ENCODE data around the gene RSPH1.

RSPH1 gene

DNA sequence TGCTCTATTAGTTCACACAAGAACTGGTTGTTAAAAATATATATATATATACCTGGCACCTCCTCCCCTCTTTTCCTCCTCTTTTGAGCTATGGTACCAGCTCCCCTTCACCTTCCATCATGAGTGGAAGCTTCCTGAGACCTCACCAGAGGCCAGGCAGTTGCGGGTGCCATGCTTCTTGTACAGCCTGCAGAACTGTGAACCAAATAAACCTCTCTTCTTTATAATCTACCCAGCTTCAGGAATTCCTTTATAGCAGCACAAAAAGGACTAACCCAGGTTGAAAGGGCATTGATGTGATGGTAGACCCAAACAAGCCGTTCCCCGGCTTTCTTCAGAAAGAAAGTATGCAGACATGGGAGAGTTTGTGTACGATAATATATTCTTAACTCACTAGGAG is 14.9 kb downstream of the RSPH1 start:
- TF ChIP-seq, protein P1, sequence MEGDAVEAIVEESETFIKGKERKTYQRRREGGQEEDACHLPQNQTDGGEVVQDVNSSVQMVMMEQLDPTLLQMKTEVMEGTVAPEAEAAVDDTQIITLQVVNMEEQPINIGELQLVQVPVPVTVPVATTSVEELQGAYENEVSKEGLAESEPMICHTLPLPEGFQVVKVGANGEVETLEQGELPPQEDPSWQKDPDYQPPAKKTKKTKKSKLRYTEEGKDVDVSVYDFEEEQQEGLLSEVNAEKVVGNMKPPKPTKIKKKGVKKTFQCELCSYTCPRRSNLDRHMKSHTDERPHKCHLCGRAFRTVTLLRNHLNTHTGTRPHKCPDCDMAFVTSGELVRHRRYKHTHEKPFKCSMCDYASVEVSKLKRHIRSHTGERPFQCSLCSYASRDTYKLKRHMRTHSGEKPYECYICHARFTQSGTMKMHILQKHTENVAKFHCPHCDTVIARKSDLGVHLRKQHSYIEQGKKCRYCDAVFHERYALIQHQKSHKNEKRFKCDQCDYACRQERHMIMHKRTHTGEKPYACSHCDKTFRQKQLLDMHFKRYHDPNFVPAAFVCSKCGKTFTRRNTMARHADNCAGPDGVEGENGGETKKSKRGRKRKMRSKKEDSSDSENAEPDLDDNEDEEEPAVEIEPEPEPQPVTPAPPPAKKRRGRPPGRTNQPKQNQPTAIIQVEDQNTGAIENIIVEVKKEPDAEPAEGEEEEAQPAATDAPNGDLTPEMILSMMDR (IDR thresholded peaks at IDR 0.05; ENCODE audit: insufficient read depth, low read length, poor library complexity, severe bottlenecking), result no peak
- no peaks in the 10 kb centered on the region for H3K27me3 ChIP-seq (replicated peaks; ENCODE audit: control insufficient read depth, insufficient read depth, low read length)
- no peak overlapping the region for H3K4me3 ChIP-seq (replicated peaks; ENCODE audit: low read depth, low read length)
- no peak for DNase-seq (ENCODE audit: extremely low read depth, insufficient read length)
- no peaks in the 10 kb centered on the region for H3K36me3 ChIP-seq (ENCODE audit: control insufficient read depth, insufficient read depth, low read length)

DNA sequence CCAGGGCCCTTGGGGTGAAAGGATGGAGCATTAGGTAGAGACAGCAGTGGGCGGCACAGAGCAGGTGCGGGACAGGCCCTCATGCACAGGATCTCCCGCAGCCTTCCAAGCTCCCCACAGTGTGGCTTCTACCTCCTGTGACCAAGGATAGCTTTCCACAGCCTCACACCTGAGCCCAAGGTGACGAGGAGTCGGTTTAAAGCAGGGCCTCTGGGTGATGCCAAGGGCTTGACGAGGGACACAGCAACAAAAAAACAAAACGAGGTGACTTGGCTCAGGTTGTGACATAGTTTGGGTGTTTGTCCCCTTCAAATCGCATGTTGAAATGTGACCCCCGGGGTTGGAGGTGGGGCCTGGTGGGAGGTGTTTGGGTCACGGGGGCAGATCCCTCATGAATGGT is 15.3 kb downstream of the RSPH1 start:
- Histone ChIP-seq H3K27me3 (replicated peaks; ENCODE audit: control insufficient read depth, insufficient read depth, low read length) (no peaks in the 10 kb centered on the region), H3K4me3 (replicated peaks; ENCODE audit: low read depth, low read length) (no peak overlapping the region), H3K36me3 (ENCODE audit: control insufficient read depth, insufficient read depth, low read length) (no peaks in the 10 kb centered on the region)
- no peak for DNase-seq (ENCODE audit: extremely low read depth, insufficient read length)
- TF ChIP-seq, protein P1 (IDR thresholded peaks at IDR 0.05; ENCODE audit: insufficient read depth, low read length, poor library complexity, severe bottlenecking), result no peak

DNA sequence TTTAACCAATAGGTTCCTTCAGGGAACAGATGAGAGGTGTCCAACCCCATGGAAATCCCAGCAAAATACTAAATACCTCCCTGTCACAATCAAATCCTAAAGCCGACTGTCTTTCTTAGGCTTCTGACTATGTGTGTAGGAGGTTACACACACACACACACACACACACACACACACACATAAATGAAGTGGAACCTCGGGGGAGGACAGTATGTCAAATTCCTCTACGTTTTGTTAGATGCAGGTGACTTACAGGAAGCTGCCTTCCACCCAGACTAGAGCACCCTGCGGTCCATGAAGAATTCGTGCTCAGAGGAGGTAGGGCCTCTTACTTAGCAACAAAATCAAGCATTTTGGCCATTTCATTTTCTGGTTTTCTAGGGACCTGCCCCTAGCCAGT is 16.4 kb downstream of the RSPH1 start:
- H3K4me3 ChIP-seq (replicated peaks; ENCODE audit: low read depth, low read length), result no peak overlapping the region
- TF ChIP-seq, protein P1 (IDR thresholded peaks at IDR 0.05; ENCODE audit: insufficient read depth, low read length, poor library complexity, severe bottlenecking), result no peak
- no peaks in the 10 kb centered on the region for H3K27me3 ChIP-seq (replicated peaks; ENCODE audit: control insufficient read depth, insufficient read depth, low read length)
- DNase-seq (ENCODE audit: extremely low read depth, insufficient read length), result no peak
- H3K36me3 ChIP-seq (ENCODE audit: control insufficient read depth, insufficient read depth, low read length), result no peaks in the 10 kb centered on the region

DNA sequence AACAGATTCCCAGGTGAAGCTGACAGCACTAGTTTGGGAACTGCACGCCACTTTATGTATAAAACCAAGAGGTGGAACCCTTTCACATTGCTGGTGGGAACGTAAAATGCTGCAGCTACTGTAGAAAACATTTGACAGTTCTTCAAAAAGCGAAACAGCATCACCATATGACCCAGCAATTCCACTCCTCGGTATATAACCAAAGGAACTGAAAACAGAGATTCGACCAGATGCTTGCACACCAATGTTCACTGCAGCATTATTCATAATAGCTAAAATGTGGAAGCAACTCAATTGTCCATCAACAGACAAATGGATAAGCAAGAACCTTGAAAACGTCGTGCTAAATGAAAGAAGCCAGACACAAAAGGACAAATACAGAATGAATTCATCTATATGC is 17.5 kb downstream of the RSPH1 start:
- Histone ChIP-seq H3K27me3 (replicated peaks; ENCODE audit: control insufficient read depth, insufficient read depth, low read length) (no peaks in the 10 kb centered on the region), H3K36me3 (ENCODE audit: control insufficient read depth, insufficient read depth, low read length) (no peaks in the 10 kb centered on the region), H3K4me3 (replicated peaks; ENCODE audit: low read depth, low read length) (no peak overlapping the region)
- TF ChIP-seq, protein P1 (IDR thresholded peaks at IDR 0.05; ENCODE audit: insufficient read depth, low read length, poor library complexity, severe bottlenecking), result no peak
- no peak for DNase-seq (ENCODE audit: extremely low read depth, insufficient read length)

DNA sequence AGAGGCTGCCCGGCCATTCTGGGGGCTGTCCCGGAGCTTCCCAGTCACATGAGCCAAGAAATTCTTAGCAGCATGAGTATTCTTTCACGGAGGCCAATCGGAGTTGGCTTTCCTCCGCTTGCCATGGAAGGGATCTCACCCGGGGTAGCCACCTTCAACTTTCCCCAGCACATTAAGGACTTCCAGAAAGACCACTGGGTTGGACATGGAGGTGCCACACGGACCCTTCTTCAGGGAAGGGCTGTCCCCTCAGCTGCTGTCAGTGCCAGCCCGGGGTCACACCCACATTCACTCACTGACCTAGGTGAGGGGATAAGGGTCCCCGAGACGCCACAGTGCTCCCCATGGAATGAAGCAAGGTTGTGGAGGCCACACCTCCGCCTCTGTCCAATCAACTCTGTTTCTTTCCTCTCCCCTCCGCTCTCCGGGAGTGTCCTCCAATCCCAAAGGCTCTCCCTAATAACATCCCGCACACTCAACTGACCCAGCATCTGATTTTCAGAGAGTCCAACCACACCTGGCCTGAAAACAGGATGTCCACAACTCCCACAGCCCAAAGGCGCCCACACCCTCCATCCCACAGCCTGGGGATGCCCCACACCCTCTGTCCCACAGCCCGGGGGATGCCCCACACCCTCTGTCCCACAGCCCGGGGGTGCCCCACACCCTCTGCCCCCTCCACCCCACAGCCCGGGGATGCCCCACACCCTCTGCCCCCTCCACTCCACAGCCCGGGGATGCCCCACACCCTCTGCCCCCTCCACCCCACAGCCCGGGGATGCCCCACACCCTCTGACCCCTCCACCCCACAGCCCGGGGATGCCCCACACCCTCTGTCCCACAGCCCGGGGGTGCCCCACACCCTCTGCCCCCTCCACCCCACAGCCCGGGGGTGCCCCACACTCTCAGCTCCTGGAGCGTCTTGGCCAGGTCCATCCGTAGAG is 19.4 kb downstream of the RSPH1 start:
- no peak for DNase-seq (ENCODE audit: extremely low read depth, insufficient read length)
- TF ChIP-seq, protein P1 (IDR thresholded peaks at IDR 0.05; ENCODE audit: insufficient read depth, low read length, poor library complexity, severe bottlenecking), result no peak
- H3K27me3 ChIP-seq (replicated peaks; ENCODE audit: control insufficient read depth, insufficient read depth, low read length), result no peaks in the 10 kb centered on the region
- no peaks in the 10 kb centered on the region for H3K36me3 ChIP-seq (ENCODE audit: control insufficient read depth, insufficient read depth, low read length)
- H3K4me3 ChIP-seq (replicated peaks; ENCODE audit: low read depth, low read length), result no peak overlapping the region
